HG03045 (cell line): Measurements from ENCODE around the gene DSEL.
A peak's percentile ranks its signal among the peaks of the same experiment; 100 is the strongest.

Experiments used
- ATAC-seq: cut with Tn5 transposase; IDR thresholded peaks from one replicate; pipeline ENCODE4 v1.9.1; 2021; ENCODE audit warnings: mild to moderate bottlenecking, moderate library complexity; ENCODE audit not compliant: unreplicated experiment

The DSEL gene

DNA sequence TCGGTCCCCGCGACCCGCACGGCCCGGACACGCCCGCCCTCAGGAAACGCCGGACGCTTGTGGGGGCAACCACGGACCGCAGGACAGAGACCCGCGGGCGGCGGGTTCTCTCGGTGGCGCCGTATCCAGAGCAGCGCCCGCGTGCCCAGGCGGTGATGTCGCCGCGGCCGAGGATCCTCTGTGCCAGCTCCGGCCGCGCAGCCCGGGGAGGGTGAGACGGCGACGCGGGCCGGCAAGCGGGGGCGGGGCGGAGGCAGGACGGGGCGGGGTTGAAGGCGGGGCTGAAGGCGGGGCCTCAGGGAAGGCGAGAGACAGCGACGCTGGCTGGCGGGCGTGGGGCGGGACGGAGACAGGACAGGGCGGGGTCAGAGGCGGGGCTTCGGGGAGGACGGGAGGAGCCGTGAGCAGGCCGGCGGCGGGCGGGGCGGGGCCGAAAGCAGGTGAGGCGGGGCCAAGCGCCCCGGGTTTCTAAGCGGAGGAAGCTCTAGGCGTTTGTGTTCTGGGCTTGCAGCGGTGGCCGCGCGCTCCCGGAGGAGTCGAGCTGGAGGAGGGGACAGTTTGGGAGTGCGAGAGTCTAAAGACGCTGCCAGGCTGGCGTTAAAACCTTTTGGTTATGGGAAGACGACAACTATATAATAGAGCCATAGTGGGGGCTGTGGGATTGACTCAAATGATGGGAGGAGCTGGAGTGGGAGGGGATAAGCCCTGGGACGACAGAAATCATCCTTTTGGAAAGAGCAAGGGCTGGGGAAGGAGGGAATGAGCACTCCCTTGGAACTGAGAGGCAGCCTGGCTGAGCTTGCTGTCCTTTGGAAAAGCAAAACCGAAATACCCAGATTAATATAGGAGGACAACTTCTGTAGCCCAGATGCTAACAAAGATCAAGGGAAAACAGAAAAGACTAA lies at the start of gene DSEL:
TSS of gene DSEL (minus strand) at position 182 of the 905 bp plus-strand sequence. CDS start 2,112 bp downstream, outside the sequence.
- peak; percentile 94 for ATAC-seq

DNA sequence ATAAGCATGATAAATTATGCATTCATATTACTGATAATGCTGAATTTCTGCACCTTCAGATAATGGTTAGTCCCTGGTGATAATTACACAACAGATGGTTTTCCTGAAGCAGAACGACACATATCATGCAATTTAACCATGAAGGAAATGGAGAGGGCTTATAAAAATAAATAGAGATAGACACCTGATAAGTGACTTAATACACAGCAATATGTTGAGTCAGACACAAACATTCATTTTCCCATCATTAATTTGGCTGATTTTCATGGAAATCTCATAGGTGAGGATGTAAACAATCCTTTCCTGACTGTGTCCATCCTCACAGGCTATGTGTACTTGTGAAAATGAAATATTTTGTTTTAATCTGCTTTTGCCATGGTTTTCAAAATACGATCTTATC lies 36.9 kb upstream of the DSEL start:
- no peak for ATAC-seq

DNA sequence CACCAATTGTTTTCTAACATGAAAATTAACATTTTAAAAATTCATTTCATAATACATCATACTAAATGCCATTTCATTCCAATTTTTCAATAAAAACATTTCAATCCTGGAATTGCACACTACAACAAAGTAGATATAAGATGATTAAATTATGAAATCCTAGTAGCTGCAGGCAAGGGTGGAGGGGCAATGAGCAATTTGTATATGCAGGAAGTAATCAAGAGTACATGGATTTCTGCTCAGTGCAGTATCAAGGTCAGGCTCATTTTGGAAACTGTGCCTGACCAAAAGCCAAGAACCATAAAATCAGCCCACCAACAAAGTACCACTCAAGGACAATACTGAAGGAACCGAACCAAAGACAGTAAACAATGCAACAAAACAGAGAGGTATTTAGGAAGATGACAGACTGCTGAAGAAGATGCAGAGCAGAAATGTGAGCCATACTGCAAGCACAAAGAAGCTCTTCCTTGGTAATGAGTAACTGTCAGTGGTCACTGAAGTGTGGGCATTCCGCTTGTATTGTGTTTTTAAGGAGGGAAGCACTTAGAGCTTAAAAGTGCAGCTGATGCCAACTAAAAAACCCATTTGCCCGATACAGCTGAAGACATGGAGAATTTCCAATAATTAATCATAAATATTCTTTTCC lies 34.5 kb upstream of the DSEL start:
- no peak for ATAC-seq

DNA sequence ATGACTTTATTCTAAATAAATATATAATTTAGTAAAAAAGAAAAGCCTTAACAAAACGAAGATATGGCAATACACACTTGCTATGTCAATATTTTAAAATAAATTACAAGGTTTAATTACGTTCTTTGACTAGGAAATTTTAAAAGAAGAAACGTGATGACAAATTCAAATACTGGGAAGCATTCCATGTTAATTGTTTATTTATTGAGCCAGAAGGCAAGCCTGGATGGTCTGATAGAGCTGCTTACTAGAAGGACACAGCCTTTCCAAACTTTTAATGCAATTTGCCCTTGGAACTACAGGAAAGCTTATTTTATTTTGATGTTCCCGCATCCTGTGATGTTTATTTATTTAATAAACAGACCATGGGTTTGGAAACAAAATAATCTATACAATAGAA lies 33.4 kb upstream of the DSEL start:
- no peak for ATAC-seq

DNA sequence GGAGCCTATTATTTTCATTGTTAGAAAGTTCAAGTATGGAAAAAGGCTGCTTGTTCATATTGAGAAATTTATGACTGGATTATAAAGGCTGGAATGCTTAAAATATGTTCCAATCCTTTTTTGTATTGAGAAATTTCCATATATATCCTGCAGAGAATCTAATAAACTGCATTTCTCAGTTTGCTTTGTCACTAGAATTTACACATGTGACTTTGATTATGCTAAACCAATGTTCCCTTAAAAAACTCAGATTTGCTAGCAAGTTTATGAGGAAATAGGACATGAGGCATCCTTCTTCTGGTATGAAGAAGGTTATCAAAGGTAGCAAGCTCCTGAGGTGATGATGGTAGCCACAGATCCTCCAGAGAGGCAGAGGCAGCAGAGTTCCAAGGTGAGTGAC lies 29.2 kb upstream of the DSEL start:
- no peak for ATAC-seq

DNA sequence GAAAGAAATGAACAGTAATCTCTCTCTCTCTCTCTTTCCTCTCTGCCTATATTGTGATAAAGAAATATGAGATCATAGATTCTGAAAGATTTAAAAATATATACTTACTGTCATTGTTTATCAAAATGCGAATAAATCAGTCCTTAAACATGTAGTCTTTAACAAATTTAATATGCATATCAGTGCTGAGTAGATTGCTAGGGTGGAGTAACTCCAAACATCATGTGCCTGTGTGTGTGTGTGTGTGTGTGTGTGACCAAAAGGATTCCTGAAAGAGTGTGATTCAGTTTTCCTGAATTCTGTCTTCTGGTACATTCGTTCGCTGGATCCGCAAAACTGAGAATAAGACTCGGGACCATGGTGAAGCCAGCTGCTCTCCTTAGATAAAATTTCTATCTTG lies 24.0 kb upstream of the DSEL start:
- ATAC-seq = no peak

DNA sequence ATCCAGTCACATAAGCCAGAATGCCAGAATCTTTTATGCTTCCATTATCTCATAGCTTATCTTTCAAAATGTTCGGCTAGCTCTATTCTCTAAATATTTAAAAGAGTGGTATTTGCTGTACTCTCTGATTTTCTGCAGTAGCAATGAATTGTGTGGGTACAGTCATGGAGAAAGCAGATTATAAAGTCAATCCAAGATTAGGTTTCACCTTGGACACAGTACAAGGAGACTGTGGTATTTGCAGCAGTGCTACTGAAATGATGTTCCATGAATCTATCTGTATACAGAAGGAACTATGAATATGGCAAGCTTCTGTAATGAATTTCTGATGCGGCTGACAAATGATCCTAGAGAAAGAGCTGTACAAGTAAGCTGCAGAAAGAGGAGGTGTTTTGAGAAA lies 15.4 kb upstream of the DSEL start:
- ATAC-seq = no peak

DNA sequence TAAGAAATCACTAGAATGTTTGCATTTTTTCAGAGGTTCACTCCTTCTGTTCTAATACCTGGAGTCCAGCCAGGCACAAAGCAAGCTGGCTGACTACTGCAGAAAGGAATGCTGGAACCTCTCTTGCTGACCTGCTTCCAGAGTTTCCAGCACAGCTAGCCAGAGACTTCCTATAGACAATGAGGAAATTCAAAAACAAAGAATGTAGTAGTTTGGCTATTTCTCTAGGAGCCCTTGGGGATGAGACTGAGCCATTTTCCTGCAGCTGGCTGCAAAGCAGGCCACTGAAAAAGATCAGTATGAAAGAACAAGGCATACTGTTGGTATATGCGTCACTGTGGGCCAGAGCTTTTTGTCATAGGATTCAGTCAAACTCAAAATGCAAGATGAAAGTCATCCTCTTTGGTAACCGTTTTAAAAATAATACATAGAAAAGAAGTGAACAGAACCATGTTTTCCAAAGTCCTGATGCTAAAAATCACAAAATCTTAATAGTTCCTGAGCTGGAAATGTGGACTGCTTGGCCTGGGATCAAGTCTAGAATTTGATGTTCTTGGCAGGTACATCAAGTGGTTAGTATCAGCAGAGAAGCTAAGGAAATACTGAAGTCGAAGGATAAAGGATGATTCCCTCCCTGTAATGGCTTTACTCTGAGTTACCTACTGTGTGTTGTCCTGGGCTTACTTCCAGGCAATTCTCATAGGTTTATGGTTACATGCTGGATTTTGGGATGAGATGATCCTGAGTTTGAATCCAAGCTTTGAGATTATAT lies 9.0 kb upstream of the DSEL start:
- ATAC-seq = no peak

DNA sequence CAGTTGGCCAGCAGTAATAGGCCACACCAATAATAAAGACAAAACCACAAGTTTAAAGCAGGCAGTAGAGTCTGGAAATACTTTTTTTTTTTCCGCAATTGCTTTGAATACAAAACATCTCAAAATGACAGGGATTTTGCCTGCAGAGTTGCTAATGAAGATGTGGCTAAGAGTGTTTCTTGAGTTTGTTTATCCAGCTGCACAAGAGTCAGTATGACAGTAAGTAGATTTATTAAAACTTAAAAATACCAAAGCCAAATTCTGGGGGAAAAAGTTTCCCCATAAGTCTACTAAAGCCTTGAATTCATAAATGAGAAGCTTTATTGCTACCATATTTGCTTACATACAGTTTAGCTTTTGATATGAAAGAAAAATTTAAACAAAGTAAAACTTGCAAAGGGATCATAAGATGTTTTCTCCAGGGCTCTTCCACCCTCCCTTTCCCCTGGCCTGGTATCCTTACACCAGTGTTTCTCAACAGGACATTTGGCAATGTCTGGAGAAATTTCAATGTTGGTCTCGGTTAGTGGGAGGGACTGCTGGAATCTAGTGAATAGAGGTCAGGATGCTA lies 3.9 kb upstream of the DSEL start:
- ATAC-seq = no peak

DNA sequence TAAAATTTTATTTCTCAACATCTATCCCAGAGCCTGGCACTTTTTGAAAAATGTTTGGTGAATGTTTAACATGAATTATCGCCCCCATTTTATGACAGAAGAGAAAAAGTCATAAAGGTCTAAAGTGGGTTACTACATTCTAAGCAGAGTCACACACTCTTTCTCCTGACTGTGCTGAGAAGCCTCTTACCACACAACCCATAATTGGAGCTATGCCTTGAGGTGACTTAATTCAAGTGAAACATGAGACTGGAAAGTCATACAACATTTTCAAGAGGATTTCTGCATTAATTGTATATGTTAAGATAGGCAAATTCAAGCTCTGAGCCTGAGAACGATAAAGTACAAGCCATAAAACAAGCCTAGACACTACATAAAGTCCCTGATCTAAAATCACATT lies 3.1 kb upstream of the DSEL start:
- no peak for ATAC-seq

DNA sequence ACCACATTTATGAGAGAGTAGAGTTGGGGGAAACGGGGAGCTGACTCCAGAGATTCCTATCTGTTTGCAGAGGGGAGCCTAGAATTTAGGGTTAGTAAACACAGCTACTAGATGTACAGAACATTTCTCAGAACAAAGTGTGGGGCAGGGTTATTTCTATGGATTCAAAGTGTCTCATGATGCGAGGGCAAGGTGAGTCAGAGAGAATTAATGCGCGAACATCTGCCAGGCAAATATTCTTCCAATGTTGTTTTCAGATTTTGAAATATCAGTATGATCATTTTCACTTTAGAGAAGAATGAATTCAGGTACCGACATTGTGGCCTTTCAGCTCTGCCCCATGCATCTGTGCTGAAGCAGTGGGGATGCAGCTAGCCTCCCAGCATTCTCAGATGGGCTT lies 2.0 kb upstream of the DSEL start:
- no peak for ATAC-seq

DNA sequence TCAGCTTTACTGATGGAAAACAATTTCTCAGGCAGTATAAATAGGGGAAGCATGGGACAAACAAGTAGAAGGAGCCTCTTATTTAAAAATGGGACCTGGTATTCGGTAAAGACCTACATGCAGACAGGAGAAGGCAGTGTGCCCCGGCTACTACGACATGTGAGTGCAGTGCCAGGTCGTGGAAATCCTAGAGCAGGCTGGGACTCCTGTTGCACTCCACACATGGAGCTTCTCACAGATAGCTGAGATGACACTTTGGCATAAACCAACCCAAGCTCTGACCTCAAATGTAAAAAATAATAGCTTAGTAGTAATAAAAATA lies 885 bp upstream of the DSEL start:
- no peak for ATAC-seq

DNA sequence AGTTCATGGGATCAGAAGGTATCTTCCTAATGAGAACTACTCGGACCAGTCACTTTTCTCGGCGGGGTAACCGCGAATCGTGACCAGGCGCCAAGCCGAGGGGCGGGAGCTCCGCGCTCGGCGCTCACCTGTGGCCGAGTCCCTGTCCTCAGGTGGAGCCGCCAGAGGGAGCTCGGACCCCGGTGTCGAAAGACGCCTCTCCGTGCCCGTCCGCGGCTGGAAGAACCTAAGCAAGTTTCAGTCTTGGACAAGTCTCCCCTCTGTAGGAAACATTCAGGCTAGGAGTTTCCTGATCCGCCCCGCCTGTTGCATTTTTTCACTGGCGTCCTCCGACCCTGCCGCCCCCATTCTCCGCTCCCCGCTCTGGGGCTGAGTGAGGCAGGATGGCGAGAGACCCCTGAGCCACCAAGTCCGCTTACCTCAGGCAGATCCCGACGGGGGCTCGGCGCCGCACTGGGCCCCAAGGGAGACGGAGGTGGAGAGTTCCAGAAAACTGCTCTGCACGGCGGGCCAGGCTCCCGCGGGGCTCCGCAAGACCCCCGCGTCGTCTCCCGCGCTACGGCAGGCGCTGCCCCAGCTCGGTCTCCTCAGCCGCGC lies 480 bp downstream of the DSEL start:
- ATAC-seq = peak; percentile 37

DNA sequence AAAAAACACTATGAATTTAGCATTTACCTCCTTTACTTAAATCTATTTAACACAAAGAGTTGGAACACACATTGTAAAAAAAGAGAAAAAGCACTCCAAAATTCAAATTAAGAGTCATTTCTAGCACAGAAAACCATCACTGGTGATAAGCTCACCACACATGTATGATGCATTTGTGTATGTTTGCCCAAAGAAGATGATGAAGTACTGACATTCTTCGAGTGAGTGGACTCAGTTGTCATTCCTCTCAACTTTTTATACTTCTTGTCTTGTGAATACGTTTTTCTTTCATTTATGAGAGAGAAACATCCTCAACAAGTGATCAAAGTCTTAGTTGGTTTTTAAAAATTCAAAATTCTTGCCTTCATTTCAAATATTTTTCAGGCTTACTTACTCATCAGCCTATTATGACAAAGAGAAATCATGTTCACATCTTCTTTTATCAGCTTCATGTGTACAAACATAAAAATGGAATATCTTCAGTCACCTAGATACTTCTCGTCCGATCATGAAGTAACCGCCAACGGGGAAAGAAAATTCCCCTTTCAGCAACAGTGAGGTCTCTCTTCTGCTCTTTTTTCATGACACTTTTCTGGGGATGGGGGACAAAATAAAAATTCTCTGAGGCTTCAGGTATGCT lies 1.5 kb downstream of the DSEL start:
- no peak for ATAC-seq

DNA sequence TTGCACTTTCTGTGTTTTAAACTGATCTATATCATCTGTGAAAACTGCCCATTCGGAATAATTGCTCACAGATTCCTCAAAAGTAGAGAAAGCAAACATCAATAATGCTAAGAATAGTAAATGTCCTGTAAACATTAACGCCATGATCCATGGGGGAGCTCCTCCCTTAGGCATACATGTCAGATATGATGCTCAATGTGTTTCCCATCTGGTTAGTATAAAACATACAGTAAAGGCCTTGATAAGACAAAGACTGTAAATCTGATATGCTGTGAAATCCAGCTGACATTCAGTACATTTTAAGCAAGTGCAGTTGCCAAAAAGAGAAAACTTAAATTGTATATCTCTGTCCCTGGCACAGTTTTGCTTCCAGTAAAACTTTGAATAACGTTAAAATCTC lies 2.1 kb downstream of the DSEL start:
- no peak for ATAC-seq

DNA sequence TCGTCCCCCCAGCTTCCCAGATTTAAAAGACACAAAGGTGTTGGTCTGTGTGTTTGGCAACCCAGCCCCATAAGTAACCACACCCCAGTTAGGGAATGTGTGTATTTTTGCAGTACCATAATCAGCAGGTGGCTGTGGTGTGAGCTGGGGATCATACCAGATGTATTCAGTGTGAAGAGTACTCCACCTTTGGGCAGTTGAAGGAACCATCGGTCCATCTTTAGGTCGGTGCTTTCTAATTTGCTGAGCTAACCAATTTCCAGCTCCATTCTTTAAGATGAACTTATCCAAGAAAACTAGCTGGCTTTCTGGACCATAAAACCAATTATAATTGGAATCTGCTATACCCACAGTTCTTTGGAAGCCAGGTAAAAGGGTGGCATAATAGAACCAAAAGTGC lies 3.2 kb downstream of the DSEL start:
- ATAC-seq = no peak

DNA sequence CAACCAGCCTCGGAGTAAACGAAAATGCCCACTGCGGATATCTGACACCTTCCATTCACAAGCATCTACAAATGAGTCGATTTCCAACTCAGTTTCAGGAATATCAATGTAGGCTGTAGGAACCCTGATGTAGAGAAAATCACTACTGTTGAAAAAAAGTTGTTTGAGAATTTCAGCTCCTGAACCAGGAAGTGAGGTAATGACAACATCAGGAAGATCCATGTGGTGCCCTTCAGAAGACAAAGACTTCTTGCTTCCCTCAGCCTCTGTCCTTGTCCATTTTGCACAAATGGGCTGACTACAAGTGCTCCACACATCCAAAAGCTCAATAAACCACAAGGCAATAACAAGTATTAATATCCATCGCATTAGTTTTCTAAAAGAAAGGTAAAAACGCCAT lies 4.7 kb downstream of the DSEL start:
- ATAC-seq = no peak

DNA sequence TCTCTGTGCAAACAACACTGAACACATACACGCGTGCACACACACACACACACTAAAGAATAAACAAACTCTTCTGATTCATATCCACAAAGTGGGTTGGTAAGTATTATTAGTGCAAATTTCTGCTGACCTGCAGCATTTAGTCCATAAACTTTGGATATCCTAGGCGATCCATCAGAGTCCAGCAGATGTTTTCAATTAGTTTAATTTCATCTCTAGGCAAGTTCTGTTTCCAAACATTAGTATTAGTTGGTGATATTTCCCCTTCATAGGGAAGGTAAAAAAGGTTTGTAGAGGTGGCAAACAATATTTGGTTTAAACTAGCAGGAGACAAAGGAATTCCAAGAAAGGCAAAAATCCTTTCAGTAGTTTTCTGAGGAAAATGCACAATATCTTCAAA lies 5.7 kb downstream of the DSEL start:
- ATAC-seq = no peak

DNA sequence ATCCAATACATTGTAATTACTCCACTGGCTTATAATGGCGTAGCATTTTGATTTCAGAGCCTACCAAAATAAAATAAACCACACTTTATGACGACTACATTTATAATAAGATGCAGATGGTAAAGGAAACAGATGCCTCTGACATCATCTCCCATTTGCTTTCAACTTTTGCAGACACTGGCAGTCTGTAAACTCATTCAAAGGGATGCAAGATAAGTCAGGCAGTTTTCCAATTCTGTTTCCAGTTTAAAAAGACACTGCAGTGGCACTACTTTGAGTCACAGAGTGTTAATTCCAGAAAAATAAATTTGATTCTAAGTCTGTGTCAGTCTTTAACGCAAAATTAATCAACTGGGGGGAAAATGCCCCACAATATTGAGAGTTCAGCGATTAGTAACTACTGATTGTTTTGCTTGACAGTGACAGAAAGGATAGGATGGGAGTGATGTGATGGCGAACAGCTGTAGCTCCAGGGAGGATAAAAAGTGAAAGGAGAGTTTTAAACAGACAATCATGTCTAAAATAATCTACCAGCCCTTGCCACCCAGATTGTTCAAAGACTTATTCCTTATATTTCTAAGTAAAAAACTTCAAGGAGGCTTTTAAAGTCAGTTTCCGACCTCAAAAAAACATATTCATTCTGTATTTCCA lies 6.7 kb downstream of the DSEL start:
- ATAC-seq = no peak

DNA sequence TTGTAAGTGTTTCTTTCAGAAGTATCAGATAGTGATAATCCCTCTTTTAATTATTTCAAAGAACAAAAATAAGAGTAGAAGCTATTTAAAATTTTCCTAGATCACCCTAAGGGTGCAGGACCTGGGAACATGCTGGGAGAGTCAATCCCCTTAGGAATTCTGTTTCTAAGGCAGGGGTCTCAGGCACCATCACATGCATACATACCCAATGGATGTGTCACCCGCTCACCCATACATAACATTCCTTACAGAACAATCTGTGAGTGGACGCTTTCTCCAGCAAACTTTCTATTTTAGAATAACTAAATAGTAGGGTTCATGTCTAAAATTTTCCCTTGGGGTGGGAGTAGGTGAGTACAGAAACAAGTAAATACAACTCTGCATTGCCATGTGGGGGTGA lies 8.4 kb downstream of the DSEL start:
- no peak for ATAC-seq
